Activated CD8-positive, alpha-beta memory T cell treated with anti-CD3 and anti-CD28 coated beads, Interleukin-2, amount 50 U/mL, for 24 hours (primary cell): ENCODE measurements around the gene EXD2.
"Not testable (repeated sequence)": the region's sequence is repeated elsewhere in the genome, so short reads cannot be mapped to it uniquely, and the experiment has no call there.

Experiments used
- DNase-seq: peaks from one replicate; pipeline ENCODE4 v3.0.0-alpha.2; 2020; ENCODE audit errors: extremely low read depth

EXD2 gene

GRCh38 chr14:69199786-69200185 is 8.5 kb downstream of the EXD2 start:
- no peak for DNase-seq

GRCh38 chr14:69204753-69205152 is 13.5 kb downstream of the EXD2 start:
- DNase-seq, result no peak

GRCh38 chr14:69207435-69208041 is 16.2 kb downstream of the EXD2 start:
- no peak for DNase-seq

- no peak for DNase-seq
These were observed 17.4 kb downstream of the EXD2 start for GRCh38 chr14:69208666-69209065.

DNA sequence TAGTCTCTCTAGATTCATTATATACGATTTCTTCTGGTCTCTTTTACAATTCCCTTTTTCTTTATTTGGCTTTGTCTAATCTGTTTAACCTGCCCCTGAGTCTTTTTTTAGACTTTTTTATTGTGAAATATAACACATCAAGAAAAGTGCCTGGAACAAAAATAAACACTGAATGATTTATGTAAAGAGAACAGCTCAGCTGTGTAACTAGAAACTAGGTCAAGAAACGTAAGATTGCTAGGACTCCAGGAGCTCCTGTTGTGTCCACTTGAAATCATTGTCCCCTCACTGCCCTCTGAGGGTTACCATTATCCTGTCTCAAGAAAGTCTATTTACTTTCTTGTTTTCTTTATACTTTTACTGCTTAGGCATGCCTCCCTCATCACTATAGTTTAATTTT is 23.1 kb downstream of the EXD2 start:
- no peak for DNase-seq

GRCh38 chr14:69217663-69218062 is 26.4 kb downstream of the EXD2 start:
- DNase-seq, result not testable (repeated sequence)

GRCh38 chr14:69224946-69225345 is 33.6 kb downstream of the EXD2 start:
- no peak for DNase-seq

DNA sequence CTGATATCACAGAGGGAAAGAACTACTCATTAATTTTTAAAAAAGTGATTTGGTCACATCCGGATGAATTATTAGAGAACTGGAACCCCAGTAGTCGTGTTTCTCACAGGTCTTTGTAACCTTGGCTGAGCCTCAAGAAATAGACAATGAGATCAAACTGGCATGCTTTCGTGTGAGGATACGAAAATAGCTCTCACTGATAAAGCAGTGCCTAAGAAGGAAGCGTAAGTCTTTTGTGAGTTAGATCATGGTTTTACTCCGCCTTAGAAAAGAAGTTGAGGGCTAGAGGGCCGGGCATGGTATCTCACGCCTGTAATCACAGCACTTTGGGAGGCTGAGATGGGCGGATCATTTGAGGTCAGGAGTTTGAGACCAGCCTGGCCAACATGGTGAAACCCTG is 34.9 kb downstream of the EXD2 start:
- no peak for DNase-seq

- DNase-seq, result no peak
These were observed 35.4 kb downstream of the EXD2 start for GRCh38 chr14:69226736-69227135.

GRCh38 chr14:69231486-69231885 is 40.2 kb downstream of the EXD2 start:
- no peak for DNase-seq

DNA sequence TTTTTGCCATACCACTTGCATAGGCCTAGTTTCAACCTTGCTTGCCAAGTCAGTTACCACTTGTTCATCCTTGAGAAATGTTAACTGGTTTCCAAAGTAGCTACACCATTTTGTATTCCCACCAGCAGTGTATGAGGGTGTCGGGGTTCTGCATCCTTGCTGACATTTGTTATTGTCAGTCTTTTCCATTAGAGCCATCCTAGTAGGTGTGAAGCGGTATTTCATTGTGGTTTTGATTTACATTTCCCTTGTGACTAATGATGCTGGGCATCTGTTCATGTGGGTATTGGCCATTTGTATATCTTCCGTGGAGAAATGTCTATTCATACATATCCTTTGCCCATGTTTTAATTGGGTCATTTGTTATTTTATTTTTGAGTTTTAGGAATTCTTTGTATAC is 41.1 kb downstream of the EXD2 start:
- DNase-seq, result no peak

DNA sequence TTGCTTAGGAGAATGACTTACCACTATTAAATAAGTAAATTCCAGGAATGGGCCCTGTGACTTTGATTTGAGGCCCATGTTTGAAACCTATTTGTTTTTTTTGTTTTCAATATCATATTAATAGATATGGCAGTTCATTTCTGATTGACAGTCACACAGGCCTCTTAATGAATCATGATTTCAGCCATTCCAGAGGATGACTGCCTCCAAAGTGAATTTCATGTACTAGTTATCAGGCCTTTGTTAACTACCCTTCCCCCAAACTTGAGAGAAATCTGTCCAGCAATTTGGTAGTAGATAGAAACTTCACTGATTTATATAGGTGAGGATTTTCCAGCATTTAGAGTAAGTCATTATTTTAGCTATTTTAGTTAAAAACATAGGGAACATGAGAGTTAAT is 42.8 kb downstream of the EXD2 start:
- no peak for DNase-seq

GRCh38 chr14:69235708-69236107 is 44.4 kb downstream of the EXD2 start:
- DNase-seq, result no peak

GRCh38 chr14:69237142-69237541 is 45.8 kb downstream of the EXD2 start:
- DNase-seq, result no peak

DNA sequence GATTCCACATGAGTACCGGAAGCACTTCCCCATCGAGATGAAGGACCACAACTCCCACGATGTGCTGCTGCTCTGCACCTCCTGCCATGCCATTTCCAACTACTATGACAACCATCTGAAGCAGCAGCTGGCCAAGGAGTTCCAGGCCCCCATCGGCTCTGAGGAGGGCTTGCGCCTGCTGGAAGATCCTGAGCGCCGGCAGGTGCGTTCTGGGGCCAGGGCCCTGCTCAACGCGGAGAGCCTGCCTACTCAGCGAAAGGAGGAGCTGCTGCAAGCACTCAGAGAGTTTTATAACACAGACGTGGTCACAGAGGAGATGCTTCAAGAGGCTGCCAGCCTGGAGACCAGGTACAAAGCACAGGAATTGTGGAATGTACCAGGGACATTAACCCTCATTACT is 46.3 kb downstream of the EXD2 start:
- no peak for DNase-seq

GRCh38 chr14:69238883-69239282 is 47.6 kb downstream of the EXD2 start:
- no peak for DNase-seq

DNA sequence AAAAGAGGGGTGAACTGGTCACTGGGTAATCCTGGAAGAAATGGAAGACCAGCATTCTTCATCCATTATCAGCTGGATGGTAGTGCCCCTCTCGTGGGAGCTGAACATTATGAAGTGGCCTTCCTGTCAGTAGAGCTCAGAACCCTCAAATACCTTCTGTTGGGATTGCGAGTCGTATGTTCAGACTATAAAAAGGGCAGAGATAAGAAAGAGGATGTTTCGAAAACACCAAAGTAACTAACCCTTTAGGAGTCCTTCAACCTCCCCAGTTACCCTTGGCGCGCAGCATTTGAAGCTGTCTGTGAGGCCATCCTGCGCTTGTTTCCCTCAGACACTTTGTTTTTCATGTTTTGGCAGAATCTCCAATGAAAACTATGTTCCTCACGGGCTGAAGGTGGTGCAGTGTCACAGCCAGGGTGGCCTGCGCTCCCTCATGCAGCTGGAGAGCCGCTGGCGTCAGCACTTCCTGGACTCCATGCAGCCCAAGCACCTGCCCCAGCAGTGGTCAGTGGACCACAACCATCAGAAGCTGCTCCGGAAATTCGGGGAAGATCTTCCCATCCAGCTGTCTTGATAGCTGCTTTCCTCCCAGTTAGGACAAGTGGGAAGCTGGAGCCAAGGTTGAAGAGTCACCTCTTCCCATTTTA is 49.4 kb downstream of the EXD2 start:
- DNase-seq, result no peak

GRCh38 chr14:69241577-69241976 is 50.3 kb downstream of the EXD2 start:
- DNase-seq, result no peak

DNA sequence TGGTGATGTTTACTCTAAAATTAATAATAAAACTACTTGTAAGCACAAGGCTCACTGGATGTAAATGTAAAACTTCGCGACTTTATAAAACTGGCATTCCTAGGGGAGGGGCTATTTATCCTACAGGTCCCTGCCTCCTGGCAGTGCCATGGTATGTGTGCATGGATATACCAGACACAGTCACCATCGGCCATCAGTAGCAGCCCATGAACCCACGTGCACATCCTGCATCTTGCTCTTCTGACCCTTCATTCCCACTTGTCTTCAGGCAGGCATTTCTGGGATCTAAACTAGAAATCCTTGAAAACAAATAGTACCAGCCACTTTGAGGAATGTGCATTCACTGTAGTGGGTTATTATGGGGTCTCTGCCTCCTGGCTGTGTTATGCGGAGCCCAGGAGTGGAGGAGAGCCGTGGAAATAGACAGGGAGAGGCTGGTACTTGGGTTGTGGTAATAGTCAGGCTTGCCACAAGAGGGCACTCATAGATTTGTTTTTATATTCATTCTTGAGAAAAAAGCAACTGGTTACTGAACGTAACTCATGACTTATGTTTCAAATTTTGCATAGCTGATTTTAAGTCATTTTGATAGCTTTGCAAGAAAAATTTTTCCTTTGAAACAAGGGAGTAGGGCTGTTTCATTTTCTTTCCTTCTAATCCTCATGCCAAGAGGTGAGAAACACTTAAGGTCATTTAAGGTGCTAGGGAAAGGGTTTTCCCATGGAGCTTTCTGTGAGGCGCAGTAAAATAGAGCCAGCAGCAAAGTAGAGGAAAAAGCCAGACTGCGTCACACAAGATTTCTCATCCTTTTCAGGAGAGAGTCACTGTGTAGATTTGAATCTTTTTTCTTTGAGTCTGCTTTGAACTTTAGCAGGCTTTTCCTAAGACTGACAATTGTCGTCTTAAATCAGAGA is 51.3 kb downstream of the EXD2 start:
- no peak for DNase-seq

- DNase-seq, result no peak
These were observed 53.6 kb downstream of the EXD2 start for GRCh38 chr14:69244946-69245345.

DNA sequence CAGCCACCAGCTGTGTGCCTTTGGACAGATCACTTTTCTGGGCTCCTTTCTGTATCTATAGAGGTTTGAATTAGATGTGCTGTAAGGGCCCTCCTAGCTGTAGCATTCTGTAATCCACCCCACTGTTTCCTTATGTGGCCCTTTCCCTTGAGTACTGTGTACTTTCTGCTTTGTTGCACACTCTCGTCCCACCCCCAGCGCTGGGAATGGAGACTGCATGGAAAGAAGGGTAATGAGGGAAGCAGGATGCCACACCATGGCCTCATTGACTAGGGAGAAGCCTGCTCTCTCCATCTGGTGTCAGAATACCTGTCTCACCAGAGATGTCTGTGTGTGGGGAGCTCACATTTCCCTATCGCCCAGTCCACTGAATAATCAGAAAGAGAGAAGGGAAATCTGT is 55.0 kb downstream of the EXD2 start:
- DNase-seq, result no peak

GRCh38 chr14:69247676-69248440 is 56.6 kb downstream of the EXD2 start:
- DNase-seq, result no peak
